Neuronal stem cell (in vitro differentiated cells): ENCODE results near the gene ITGBL1.

Experiments
- DNase-seq: peaks from one replicate; pipeline ENCODE4 v3.0.0-alpha.2; 2013; ENCODE audit warnings: low spot score
- H2AFZ ChIP-seq: one replicate; pipeline ENCODE4 v1.6.1; 2013; ENCODE audit warnings: mild to moderate bottlenecking, low read length, inconsistent platforms
- H2AK5ac ChIP-seq: 2 replicates; pipeline ENCODE4 v1.6.1; 2013; ENCODE audit warnings: low read depth, mild to moderate bottlenecking, inconsistent platforms, low read length, moderate library complexity, mixed read lengths
- H2BK120ac ChIP-seq: 2 replicates; pipeline ENCODE4 v1.6.1; 2013; ENCODE audit warnings: low read depth, mild to moderate bottlenecking, inconsistent platforms, low read length, moderate library complexity, mixed read lengths
- H2BK12ac ChIP-seq: one replicate; pipeline ENCODE4 v1.6.1; 2013; ENCODE audit warnings: low read length, inconsistent platforms
- H2BK15ac ChIP-seq: 2 replicates; pipeline ENCODE4 v1.6.1; 2013; ENCODE audit warnings: mild to moderate bottlenecking, low read length, inconsistent platforms, mixed read lengths
- H2BK5ac ChIP-seq: one replicate; pipeline ENCODE4 v1.6.1; 2013; ENCODE audit warnings: inconsistent platforms, mild to moderate bottlenecking, low read length, moderate library complexity
- H3K14ac ChIP-seq: one replicate; pipeline ENCODE4 v1.6.1; 2013; ENCODE audit warnings: low read length, inconsistent platforms
- H3K18ac ChIP-seq: 2 replicates; pipeline ENCODE4 v1.6.1; 2013; ENCODE audit warnings: low read length, inconsistent platforms
- H3K23ac ChIP-seq: 2 replicates; pipeline ENCODE4 v1.6.1; 2013; ENCODE audit warnings: low read depth, mild to moderate bottlenecking, mixed read lengths, low read length, inconsistent platforms; ENCODE audit not compliant: poor library complexity
- H3K27ac ChIP-seq: replicated peaks from 3 replicates; pipeline ENCODE4 v1.5.1; 2013; ENCODE audit warnings: low read length, inconsistent platforms
- H3K27me3 ChIP-seq, 3 experiments: 2 replicates each; pipeline ENCODE4 v1.6.1; 2013; ENCODE audit warnings: low read length in 3 of 3, mild to moderate bottlenecking in 2 of 3, inconsistent platforms in 1 of 3, low read depth in 1 of 3, mixed read lengths in 1 of 3, moderate library complexity in 1 of 3; ENCODE audit not compliant: control insufficient read depth in 3 of 3, insufficient read depth in 3 of 3
- H3K36me3 ChIP-seq, 2 donors: replicated peaks in 1 of 2; 2 replicates each; pipeline ENCODE4 v1.6.1; 2013; ENCODE audit warnings: low read length in 2 of 2; ENCODE audit not compliant: control insufficient read depth in 2 of 2, insufficient read depth in 2 of 2
- H3K4ac ChIP-seq: 2 replicates; pipeline ENCODE4 v1.6.1; 2013; ENCODE audit warnings: inconsistent platforms, mild to moderate bottlenecking, low read length, moderate library complexity
- H3K4me1 ChIP-seq, 2 donors: 1 replicate in 1 of 2; 2 replicates in 1 of 2; pipeline ENCODE4 v1.6.1; 2013; ENCODE audit warnings: low read length in 2 of 2, low read depth in 1 of 2; ENCODE audit not compliant: control insufficient read depth in 2 of 2, insufficient read depth in 1 of 2
- H3K4me2 ChIP-seq: one replicate; pipeline ENCODE4 v1.6.1; 2013; ENCODE audit warnings: mild to moderate bottlenecking, low read length, inconsistent platforms; ENCODE audit not compliant: insufficient read depth, poor library complexity, severe bottlenecking
- H3K4me3 ChIP-seq, 2 donors: 2 replicates each; pipeline ENCODE4 v1.5.1; 2013; ENCODE audit warnings: low read length in 2 of 2, mild to moderate bottlenecking in 2 of 2, inconsistent platforms in 1 of 2, moderate library complexity in 1 of 2
- H3K79me1 ChIP-seq: one replicate; pipeline ENCODE4 v1.6.1; 2013; ENCODE audit warnings: low read depth, mild to moderate bottlenecking, inconsistent platforms, low read length, moderate library complexity
- H3K9ac ChIP-seq: one replicate; pipeline ENCODE4 v1.6.1; 2013; ENCODE audit warnings: mild to moderate bottlenecking, low read depth, low read length, inconsistent platforms; ENCODE audit not compliant: poor library complexity
- H3K9me3 ChIP-seq, 2 donors: replicated peaks in 1 of 2; 2 replicates each; pipeline versions ENCODE3 to v1.6.1; 2013; ENCODE audit warnings: low read length in 2 of 2, mild to moderate bottlenecking in 2 of 2, inconsistent platforms in 1 of 2, low read depth in 1 of 2, mixed read lengths in 1 of 2, moderate library complexity in 1 of 2; ENCODE audit not compliant: control insufficient read depth in 2 of 2, insufficient read depth in 1 of 2
- H4K8ac ChIP-seq: one replicate; pipeline ENCODE4 v1.6.1; 2013; ENCODE audit warnings: low read depth, mild to moderate bottlenecking, inconsistent platforms, low read length, moderate library complexity
- H4K91ac ChIP-seq: one replicate; pipeline ENCODE4 v1.6.1; 2013; ENCODE audit warnings: low read length, low read depth, mild to moderate bottlenecking, inconsistent platforms; ENCODE audit not compliant: poor library complexity
- WGBS, 2 donors: extraction: QIAGEN DNeasy Blood & Tissue Kit; methylation state at CpG; one replicate each; pipeline ENCODE4 v1.1.7; 2013; ENCODE audit warnings: missing lambda C conversion rate in 2 of 2, mixed read lengths in 1 of 2; ENCODE audit not compliant: insufficient read length in 2 of 2, insufficient replicate concordance in 1 of 2; ENCODE audit errors: extremely low coverage in 2 of 2; 5-methylcytosine and 5-hydroxymethylcytosine counted together

The ITGBL1 gene

DNA sequence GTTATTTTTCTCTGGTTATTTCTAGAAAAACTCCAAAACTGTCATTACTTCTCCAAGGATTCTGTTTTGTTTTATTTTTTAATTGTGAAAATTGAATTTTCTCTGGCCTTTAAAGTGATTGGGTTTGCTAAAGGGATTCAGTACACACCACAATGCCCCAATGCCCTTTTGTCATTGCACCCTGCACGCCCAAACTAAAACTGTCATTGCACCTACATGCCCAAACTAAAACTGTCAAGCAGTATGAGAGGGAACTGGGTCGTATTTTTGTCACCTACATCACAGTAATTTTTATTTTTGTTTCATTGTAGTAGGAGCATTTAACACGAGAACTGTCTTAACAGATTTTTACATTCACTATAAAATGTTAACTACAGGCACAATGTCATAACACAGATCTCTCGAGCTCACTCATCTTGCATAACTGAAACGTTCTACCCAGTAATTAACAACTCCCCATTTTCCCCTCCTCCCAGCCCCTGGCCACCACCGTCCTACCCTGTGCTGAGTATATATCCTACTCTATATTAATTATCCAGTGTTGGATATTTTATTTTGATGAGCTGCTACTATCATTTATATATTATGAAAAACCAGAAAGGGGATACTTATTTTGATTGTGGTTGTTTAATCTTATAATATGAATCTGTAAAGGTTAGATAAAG lies 43.4 kb upstream of the ITGBL1 start:
- DNase-seq, result no peak
- H3K9me3 ChIP-seq, result no peaks in the 10 kb centered on the region
- no peak overlapping the region for H2BK12ac ChIP-seq
- H4K91ac ChIP-seq, result no peak overlapping the region
- no CpG with 5 or more reads among the region's 6 CpGs for WGBS, 2 donors
- H2AK5ac ChIP-seq, result no peak overlapping the region
- H3K9ac ChIP-seq, result no peak overlapping the region
- no peak overlapping the region for H2BK5ac ChIP-seq
- no peak overlapping the region for H3K4me2 ChIP-seq
- no peak overlapping the region for H3K4me3 ChIP-seq
- H2AFZ ChIP-seq, result no peak overlapping the region
- no peaks in the 10 kb centered on the region for H3K36me3 ChIP-seq
- H3K79me1 ChIP-seq, result no peaks in the 10 kb centered on the region
- H3K27ac ChIP-seq, result no peak overlapping the region
- no peak overlapping the region for H4K8ac ChIP-seq
- H3K27me3 ChIP-seq, result peaks cover 0 to 24% (median 0%) of the 10 kb centered on the region in 3 experiments
- H3K4ac ChIP-seq, result no peak overlapping the region
- H3K4me1 ChIP-seq, result no peaks in the 10 kb centered on the region
- no peak overlapping the region for H2BK15ac ChIP-seq
- H3K23ac ChIP-seq, result no peak overlapping the region
- no peak overlapping the region for H2BK120ac ChIP-seq
- H3K18ac ChIP-seq, result no peak overlapping the region
- H3K14ac ChIP-seq, result no peak overlapping the region

GRCh38 chr13:101412076-101412475 lies 40.4 kb upstream of the ITGBL1 start:
- WGBS, 2 donors, result no CpG with 5 or more reads among the region's 1 CpG
- Histone ChIP-seq H4K91ac (no peak overlapping the region), H3K36me3 (no peaks in the 10 kb centered on the region), H3K9me3 (no peaks in the 10 kb centered on the region), H3K4me3 (no peak overlapping the region), H3K4ac (no peak overlapping the region), H3K4me2 (no peak overlapping the region), H3K4me1 (peaks cover 2 to 7% of the 10 kb centered on the region in 2 donors), H3K27me3 (peaks cover 0 to 48% (median 17%) of the 10 kb centered on the region in 3 experiments), H2BK12ac (no peak overlapping the region), H3K18ac (no peak overlapping the region), H2AK5ac (no peak overlapping the region), H3K79me1 (no peaks in the 10 kb centered on the region), H2AFZ (no peak overlapping the region), H2BK5ac (no peak overlapping the region), H2BK120ac (no peak overlapping the region), H3K14ac (no peak overlapping the region), H3K23ac (no peak overlapping the region), H3K27ac (no peak overlapping the region), H3K9ac (no peak overlapping the region), H4K8ac (no peak overlapping the region), H2BK15ac (no peak overlapping the region)
- no peak for DNase-seq

DNA sequence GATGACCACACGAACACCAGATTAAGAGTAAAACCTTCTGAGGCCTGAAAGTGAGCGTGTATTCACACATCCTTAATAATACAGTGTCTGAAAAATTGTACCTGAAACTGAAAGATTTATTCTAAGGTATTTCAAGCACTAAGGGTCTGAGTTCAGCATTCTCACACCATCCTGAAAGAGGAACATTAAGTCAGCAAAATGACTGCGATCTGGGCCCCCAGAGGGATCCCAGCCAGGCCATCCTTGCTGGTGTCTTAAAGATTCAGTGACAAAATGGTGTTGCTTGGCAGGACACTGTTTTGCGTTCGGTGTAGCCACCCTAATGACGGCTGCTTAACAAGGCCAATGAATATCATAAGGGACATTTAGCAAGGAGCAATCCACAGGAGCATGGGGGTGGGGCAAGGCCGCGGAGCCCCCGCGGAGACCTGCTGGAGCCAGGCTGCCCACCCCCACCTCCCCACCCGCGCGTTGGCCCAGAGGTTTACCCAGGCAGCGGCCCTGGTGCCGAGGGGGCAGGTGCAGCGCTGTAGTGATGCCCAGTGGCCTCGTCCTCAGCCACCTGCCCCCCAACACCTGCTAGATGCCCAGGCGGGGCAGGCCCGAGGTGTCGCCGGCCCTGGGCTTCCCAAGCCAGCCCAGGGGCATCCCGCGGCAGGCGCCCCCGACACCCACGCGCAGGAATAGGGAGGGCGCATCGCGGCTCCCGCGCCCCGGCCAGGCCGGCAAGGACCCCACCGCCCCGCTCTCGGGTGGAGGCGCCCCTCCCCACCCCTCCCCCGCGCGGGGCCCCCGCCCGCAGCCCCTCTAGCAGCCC lies 36.9 kb upstream of the ITGBL1 start:
- no peaks in the 10 kb centered on the region for H3K79me1 ChIP-seq
- no CpG with 5 or more reads among the region's 43 CpGs for WGBS, 2 donors
- peak overlapping the region; percentile 94 for H3K4me2 ChIP-seq
- no peak for DNase-seq
- no peak overlapping the region for H2AK5ac ChIP-seq
- no peak overlapping the region for H3K4ac ChIP-seq
- no peak overlapping the region for H2BK12ac ChIP-seq
- H3K9ac ChIP-seq, result no peak overlapping the region
- no peak overlapping the region for H4K8ac ChIP-seq
- H3K4me3 ChIP-seq, result peak overlapping the region; percentile 45 to 79
- no peaks in the 10 kb centered on the region for H3K36me3 ChIP-seq
- peaks cover 0 to 64% (median 17%) of the 10 kb centered on the region in 3 experiments for H3K27me3 ChIP-seq
- no peak overlapping the region for H3K23ac ChIP-seq
- H3K9me3 ChIP-seq, result no peaks in the 10 kb centered on the region
- H3K14ac ChIP-seq, result peak overlapping the region; percentile 89
- no peak overlapping the region for H2BK15ac ChIP-seq
- no peak overlapping the region for H2BK5ac ChIP-seq
- H3K4me1 ChIP-seq, result peaks cover 2 to 8% of the 10 kb centered on the region in 2 donors
- H2BK120ac ChIP-seq, result peak overlapping the region; percentile 31
- H3K27ac ChIP-seq, result no peak overlapping the region
- peak overlapping the region; percentile 76 for H3K18ac ChIP-seq
- H2AFZ ChIP-seq, result peak overlapping the region; percentile 93
- H4K91ac ChIP-seq, result no peak overlapping the region
